ENCODE data around the gene ZNG1A.
"Not testable (repeated sequence)": the region's sequence is repeated elsewhere in the genome, so short reads cannot be mapped to it uniquely, and the experiment has no call there.

Gene ZNG1A

GRCh38 chr9:206481-206880 is 27.6 kb upstream of the ZNG1A start:
- TF ChIP-seq EP300 (IDR thresholded peaks at IDR 0.05; ENCODE audit: borderline replicate concordance) (no peak), REST (IDR thresholded peaks at IDR 0.05; ENCODE audit: low read depth) (no peak), CEBPB (IDR thresholded peaks at IDR 0.05) (no peak), YY1 (IDR thresholded peaks at IDR 0.05; ENCODE audit: low read depth) (no peak), RAD21 (IDR thresholded peaks at IDR 0.05; ENCODE audit: low read depth) (no peak), TCF12 (IDR thresholded peaks at IDR 0.05; ENCODE audit: low read depth) (no peak), CREB1 (IDR thresholded peaks at IDR 0.05; ENCODE audit: low read depth) (no peak), USF1 (IDR thresholded peaks at IDR 0.05) (no peak), FOXM1 (IDR thresholded peaks at IDR 0.05; ENCODE audit: borderline replicate concordance, low read depth) (no peak), TAF1 (IDR thresholded peaks at IDR 0.05; ENCODE audit: low read depth) (no peak), NFIC (IDR thresholded peaks at IDR 0.05) (no peak), ZBTB7A (IDR thresholded peaks at IDR 0.05; ENCODE audit: low read depth) (no peak)
- TF ChIP-seq, protein P1, sequence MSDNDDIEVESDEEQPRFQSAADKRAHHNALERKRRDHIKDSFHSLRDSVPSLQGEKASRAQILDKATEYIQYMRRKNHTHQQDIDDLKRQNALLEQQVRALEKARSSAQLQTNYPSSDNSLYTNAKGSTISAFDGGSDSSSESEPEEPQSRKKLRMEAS (IDR thresholded peaks at IDR 0.05): no peak

GRCh38 chr9:117995-118467 is 60.8 kb downstream of the ZNG1A start, which contains the start of gene FOXD4:
Gene FOXD4 (minus strand): TSS chr9:118417. CDS start chr9:118119, 298 bp downstream.
- not testable (repeated sequence) for TF ChIP-seq ZBTB7A (IDR thresholded peaks at IDR 0.05; ENCODE audit: low read depth); FOXM1 (IDR thresholded peaks at IDR 0.05; ENCODE audit: borderline replicate concordance, low read depth); NFIC (IDR thresholded peaks at IDR 0.05)
